Liver (tissue), 3 donors: Measurements from ENCODE around the gene SEZ6L.

ENCODE experiments used
- ATF3 ChIP-seq: IDR thresholded peaks from 2 replicates; pipeline ENCODE4 v1.6.1; 2016; ENCODE audit warnings: antibody characterized with exemption
- CTCF ChIP-seq: fragments of 150-350 bp; IDR thresholded peaks from 2 replicates; pipeline ENCODE4 v1.5.1; 2017; ENCODE audit warnings: improper control_type of control experiment, low read depth, low read length; ENCODE audit not compliant: missing input control
- EGR1 ChIP-seq, 2 donors: IDR thresholded peaks; 2 replicates each; pipeline ENCODE4 v1.6.1; 2016 to 2018; ENCODE audit warnings: antibody characterized with exemption in 2 of 2, low read depth in 2 of 2
- FOXA1 ChIP-seq: IDR thresholded peaks from 2 replicates; pipeline ENCODE4 v1.6.1; 2016; ENCODE audit warnings: antibody characterized with exemption
- GABPA ChIP-seq, 2 donors: IDR thresholded peaks in 1 of 2; conservative IDR thresholded peaks in 1 of 2; 2 replicates each; pipeline ENCODE4 v1.6.1; 2016; ENCODE audit warnings: antibody characterized with exemption in 2 of 2, mild to moderate bottlenecking in 1 of 2, moderate library complexity in 1 of 2
- JUND ChIP-seq, 2 donors: IDR thresholded peaks; 2 replicates each; pipeline ENCODE4 v1.6.1; 2016; ENCODE audit warnings: antibody characterized with exemption in 2 of 2
- MAX ChIP-seq: IDR thresholded peaks from 2 replicates; pipeline ENCODE4 v1.6.1; 2016; ENCODE audit warnings: antibody characterized with exemption
- RAD21 ChIP-seq, 2 donors: IDR thresholded peaks; 2 replicates each; pipeline ENCODE4 v1.6.1; 2016; ENCODE audit warnings: antibody characterized with exemption in 2 of 2, mild to moderate bottlenecking in 2 of 2
- REST ChIP-seq: IDR thresholded peaks from 2 replicates; pipeline ENCODE4 v1.6.1; 2016; ENCODE audit warnings: antibody characterized with exemption, mild to moderate bottlenecking
- SP1 ChIP-seq: IDR thresholded peaks from 2 replicates; pipeline ENCODE4 v1.6.1; 2018; ENCODE audit warnings: antibody characterized with exemption, mild to moderate bottlenecking
- TAF1 ChIP-seq: conservative IDR thresholded peaks from 2 replicates; pipeline ENCODE4 v1.6.1; 2016; ENCODE audit warnings: antibody characterized with exemption, mild to moderate bottlenecking
- YY1 ChIP-seq: IDR thresholded peaks from 2 replicates; pipeline ENCODE4 v1.6.1; 2016; ENCODE audit warnings: antibody characterized with exemption, mild to moderate bottlenecking
- ZBTB33 ChIP-seq: IDR thresholded peaks from 2 replicates; pipeline ENCODE4 v1.6.1; 2016; ENCODE audit warnings: antibody characterized with exemption
- donor health status: healthy.
- donor health status: healthy.

- TF ChIP-seq REST (no peak), CTCF (no peak), ZBTB33 (no peak), GABPA (IDR thresholded peaks at IDR 0.05 in 1 of 2, conservative IDR thresholded peaks at IDR 0.05 in 1 of 2) (no peak), RAD21 (IDR thresholded peaks at IDR 0.05) (no peak), EGR1 (IDR thresholded peaks at IDR 0.05; ENCODE audit: low read depth in 2 of 2) (no peak), ATF3 (no peak), YY1 (no peak), MAX (no peak), JUND (IDR thresholded peaks at IDR 0.05) (no peak), FOXA1 (no peak), TAF1 (no peak), SP1 (no peak)
Observed at GRCh38 chr22:26377170-26377830, 208.0 kb downstream of the SEZ6L start.
